GM19455 (cell line): ENCODE results near the gene STX19.
A peak's percentile ranks its signal among the peaks of the same experiment; 100 is the strongest.
"Not testable (repeated sequence)": the region's sequence is repeated elsewhere in the genome, so short reads cannot be mapped to it uniquely, and the experiment has no call there.

Experiments used
- ATAC-seq: cut with Tn5 transposase; IDR thresholded peaks from one replicate; pipeline ENCODE4 v1.9.1; 2021; ENCODE audit not compliant: unreplicated experiment

The STX19 gene, protein sequence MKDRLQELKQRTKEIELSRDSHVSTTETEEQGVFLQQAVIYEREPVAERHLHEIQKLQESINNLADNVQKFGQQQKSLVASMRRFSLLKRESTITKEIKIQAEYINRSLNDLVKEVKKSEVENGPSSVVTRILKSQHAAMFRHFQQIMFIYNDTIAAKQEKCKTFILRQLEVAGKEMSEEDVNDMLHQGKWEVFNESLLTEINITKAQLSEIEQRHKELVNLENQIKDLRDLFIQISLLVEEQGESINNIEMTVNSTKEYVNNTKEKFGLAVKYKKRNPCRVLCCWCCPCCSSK

DNA sequence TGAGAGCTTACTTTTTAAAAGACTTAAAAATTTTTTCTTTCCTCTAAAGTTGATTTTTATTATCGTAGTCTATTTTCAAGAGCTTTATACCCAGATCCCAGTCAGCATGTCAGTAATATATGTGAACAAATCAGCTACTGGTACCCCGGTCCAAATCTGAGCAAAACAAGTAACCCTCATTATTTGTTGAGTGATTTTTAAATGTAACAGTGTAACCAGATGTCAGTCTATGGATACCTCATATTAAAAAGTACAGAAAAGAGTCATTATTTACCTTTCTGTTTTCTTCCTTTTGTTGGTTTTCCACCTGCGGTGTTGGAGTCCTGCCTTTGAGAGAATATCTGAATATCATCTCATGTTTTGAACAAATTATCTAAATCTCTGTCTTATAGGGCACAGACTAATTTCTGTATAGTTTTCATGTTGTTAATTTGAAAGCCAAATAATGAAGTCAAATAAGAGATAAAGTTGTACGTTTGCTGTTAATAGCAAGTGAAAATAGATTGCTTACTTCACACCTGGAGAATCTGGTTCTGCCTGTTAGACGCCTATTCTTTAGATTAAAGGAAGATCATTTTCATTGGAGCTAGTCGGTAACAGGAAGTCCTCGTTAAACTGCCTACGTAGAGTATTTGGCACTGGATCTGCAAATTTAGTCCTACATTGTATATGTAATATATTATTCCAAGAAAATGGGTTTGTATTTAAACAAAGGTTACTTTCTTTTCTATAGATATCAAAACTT, at the start of gene STX19:
Gene STX19, minus strand, starts transcription at position 505 of the 745 bp plus-strand sequence. CDS start 13,328 bp downstream, outside the sequence.
- ATAC-seq, result no peak

DNA sequence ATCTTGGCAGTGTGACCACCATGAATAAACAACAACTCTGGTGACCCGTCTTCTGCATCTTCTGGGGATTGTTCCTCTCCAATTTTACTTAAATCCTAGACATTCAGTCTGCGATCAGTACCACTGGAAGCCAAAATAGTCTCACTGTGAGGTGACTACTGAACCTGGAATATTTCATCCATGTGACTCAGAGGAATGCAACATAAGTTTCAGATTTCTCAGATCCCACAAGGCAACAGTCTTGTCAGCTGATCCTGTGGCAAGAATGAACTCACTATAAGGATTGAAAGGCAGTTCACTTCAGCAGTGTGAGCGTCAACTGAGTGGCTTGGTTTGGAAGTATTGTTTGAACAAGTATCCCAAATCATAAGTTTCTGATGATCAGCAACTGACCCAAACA, 47.7 kb upstream of the STX19 start:
- ATAC-seq, result no peak

DNA sequence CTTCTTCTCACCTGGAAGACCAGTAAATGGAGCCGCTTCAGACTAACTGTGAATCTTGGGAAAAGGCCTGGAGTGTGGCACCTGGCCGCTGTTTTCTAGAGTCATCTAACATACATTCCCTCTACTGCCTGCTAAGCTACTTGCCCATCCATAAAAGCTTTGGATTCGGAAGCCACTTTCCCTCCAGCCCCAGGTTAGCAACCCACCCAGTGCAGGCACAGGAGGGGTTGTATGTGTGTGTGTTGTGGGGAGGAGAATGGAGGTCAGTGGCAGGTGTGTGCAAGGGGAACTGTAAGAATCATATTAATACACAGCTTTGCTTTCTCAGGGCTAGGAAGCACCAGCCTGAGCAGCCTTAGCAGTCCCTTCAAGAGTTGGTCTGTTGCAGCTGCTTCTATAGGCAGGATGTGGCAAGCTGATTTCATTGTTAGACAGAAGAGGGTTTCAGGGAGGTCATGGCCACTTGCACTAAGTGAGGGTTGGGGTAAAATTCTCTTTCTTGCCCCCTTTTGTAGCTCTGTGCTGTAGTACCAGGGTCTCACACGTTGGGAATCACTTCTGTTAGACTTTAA, 43.4 kb upstream of the STX19 start:
- peak; percentile 61 for ATAC-seq

DNA sequence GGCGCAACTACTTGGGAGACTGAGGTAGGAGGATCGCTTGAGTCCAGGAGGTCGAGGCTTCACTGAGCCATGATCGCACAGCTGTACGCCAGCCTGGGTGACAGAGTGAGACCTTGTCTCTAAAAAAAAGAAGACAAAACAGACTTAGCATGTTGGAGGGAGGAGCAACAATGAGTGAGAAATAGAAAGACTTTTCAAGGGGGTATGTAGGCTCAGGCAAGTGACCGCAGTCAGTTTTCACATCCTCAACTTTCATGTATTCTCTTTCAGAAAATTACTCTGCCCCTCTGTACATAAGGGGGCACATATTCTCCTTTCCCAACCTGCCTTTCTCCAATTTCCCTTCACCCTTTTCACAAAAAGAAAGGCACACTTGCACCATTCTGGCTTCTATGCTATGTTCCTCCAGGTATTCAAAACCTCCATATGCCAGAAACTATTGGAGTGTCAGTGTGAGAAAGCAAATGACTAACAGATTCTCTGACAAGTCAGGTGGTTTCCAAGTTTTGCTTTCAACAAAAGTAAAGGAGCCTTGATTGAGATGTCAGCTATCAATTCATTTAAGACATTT, 42.0 kb upstream of the STX19 start:
- peak; percentile 48 for ATAC-seq

DNA sequence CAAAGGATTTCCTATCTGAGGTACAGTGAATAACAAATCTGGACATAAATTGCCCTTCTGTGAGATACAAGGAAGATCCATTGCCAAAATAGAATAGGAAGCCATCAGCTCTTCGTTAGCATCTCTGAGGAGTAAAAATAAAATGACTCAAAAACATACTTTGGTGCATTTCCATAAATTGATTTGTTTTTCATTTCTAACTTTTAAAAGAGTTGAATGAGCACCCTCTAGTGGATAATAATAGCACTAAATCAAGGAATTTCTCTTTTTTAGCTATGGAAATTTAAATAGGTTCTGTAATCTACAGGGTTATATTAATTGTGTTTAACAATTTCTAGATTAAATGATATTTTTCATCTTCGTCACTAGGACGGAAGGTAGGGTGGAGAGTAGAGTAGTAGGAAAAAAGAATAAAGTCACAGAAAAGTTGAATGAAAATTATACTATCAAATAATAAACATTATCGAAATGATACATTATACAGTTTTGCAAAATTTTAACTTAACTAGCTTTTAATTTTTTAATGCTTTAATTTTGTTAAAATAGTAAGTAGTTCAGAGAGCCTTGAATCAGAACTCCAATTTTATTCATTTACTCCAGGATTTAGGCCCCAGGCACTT, 40.9 kb upstream of the STX19 start:
- ATAC-seq, result no peak

DNA sequence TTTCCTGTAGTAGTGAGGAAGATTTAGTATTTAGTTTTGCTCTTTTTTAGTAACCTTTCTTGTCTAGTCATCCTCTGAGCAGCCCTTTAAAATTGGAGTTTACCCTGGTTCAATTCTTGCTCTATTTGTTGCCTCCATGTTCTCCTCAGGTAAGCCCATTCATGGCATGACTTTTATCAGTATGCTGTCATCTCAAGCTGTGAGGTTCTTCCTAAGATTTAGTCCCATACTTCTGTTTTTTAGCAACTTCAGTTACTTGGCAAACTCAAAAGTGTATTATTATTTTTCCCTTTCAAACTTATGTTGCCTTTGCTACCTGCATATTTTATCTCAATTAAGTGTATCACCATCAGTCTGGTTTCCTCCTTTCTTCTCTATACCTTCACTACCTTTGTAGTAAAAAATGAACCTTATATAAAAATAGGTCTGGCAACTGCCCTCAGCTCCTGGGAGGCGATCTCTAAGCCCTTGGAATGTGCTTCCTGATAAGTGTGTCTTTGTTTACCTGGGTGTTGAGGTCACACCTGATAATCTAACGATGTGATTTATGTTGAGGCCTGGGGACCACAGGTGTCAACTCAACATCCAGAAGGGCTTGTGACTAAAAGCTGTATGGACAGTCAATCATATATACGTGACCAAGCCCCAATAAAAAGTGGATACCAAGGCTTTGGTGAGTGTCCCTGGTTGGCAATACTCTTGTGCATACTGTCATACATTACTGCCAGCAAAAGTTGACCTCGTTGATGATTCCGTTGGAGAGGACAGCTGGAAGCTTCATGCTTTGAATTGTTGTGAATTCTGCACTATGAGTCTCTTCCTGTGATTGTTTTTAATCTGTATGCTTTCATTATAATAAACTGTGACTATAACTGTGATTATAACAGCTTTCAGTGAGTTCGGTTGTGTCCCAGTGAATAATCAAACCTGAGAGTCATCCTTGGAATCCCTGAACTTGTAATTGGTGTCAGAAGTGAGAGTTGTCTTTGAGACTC, 38.4 kb upstream of the STX19 start:
- ATAC-seq, result no peak

DNA sequence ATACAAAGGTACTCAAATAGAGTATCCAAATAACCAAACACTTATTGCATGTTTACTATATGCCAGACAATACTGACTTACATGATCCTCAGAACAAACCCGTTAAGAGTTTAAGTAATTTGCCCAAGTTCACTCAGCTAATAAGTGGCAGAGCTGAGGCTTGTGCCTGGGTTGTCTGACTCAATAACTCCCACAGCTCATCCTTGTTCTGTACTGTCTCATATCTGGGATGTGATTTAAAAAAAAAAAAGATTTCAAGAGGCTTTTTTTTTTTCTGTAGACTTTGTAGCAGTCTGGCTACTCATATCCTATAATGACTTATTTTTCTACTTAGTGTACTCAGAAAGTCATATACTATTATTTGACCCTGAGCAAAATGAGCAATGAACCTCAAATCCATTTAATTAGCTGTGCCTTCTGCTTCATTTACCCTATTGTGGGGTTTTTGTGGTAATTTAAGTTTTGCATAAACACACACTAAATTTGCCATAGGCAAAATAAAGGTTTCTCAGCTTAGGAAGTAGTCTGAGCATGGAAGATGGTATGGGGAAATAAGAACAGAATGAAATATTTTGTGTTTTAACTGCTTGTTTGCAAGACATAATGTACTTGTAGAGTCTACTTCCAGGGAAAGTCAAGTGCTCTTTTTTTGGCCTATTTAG, 37.6 kb upstream of the STX19 start:
- ATAC-seq, result no peak

DNA sequence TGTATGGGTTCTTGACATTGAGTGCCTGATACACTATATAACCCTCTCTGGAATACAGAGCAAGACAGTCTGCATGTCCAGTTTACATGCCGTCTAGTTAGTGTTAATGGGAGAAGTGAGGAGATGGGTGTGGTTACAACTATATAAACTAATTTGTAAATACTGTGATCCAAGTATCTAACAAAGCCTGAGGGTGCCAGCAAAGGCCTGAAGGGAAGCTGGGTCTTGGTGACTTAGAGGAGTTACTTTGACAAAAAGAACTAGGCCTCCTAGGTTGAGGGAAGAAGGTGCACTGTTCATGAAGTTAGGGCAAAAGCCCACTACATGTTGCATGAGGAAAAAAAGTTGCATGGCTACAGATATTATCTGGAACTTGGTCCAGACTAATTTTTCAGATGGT, 36.7 kb upstream of the STX19 start:
- no peak for ATAC-seq

DNA sequence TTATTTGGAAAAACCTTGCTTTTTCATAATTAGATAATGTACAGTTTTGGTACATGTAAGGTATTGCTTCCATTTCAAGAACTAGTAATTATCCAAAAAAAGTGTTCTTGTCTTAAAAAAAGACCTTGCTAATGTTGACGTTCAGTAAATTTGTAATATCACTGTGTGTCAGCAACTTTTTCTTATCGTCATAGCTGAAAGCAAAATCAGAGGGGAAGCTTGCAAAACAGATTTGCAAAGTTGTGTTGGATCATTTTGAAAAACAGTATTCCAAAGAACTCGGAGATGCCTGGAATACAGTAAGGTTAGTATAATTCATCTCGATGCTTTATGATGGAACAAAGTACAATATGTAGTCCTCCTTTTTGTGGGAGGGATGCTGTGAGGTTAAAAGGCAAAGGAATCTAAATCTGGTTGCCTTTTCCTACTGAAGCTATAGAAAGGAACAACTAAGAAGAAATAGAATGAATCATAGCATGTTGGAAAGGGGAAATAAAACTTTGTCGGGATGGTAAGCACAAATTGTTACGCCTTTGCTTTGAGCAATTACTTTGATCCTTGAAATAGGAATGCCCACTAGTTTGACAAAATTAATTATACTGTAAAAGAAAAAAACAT, 36.0 kb upstream of the STX19 start:
- no peak for ATAC-seq

DNA sequence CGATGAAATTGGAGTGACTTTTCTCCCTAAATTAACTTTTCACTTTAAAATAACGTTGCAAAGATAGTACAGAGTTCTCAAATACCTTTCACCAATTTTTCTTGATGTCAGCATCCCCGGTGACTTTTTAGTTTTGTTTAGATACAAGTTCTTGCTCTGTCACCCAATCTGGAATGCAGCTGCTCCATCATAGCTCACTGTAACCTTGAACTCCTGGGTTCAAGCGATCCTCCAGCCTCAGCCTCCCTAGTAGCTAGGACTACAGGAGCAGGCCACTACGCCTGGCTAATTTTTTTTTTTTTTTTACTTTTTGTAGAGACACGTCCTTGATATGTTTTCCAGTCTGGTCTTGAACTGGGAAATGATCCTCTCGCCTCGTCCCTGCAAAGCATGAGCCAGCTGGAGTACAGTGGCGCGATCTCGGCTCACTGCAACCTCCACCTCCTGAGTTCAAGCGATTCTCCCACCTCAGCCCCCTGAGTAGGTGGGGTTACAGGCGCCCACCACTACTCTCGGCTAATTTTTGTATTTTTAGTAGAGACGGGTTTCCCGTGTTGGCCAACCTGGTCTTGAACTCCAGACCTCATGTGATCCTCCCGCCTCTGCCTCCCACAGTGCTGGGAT, 35.2 kb upstream of the STX19 start:
- ATAC-seq, result no peak

DNA sequence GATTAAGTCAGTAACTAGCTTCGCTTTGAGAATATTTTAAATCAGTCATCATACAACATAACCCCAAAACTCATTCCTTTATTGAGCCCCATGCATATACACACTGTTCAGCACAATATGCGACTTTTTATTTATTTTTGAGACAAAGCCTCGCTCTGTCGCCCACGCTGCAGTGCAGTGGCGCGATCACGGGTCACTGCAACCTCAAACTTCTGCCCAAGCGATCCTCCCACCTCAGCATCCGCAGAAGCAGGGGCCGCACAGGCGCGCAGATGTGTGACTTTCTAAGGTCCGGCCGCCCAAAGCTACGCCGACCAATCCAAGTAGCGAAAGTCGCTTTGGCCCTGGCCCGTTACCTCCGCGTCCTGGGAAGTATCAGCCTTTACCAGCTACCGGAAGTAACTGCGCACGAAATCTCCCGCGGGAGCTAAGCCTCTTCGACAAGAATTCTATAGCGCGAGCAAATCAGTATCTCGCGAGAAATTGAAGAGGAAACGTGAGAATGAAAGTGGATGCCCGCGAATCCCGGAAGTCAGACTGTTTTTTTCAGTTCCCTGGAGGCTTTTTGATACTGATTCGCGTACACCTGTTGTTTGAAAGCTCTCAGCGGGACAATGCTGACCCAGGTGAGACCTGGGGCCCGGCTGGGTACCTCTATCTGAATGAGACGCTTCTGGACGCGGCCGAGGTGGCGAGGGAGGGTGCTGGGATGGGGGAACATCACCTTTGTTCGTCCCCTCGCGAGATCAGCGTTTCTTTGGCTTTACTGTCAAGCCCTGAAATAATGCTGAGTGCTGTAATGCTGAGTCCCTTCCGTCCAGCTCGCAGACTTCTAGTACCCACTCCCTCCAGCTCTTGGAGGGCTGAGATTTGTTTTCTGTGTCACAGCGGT, 34.4 kb upstream of the STX19 start, which contains the start of the genes DHFR2 and NSUN3:
Gene DHFR2, minus strand, starts transcription at position 404 of the 892 bp plus-strand sequence. CDS start 1,405 bp downstream, outside the sequence.
Gene NSUN3, plus strand, starts transcription at position 549 of the 892 bp plus-strand sequence. Its CDS starts 66 bp downstream, at position 615.
- peak; percentile 96 for ATAC-seq

DNA sequence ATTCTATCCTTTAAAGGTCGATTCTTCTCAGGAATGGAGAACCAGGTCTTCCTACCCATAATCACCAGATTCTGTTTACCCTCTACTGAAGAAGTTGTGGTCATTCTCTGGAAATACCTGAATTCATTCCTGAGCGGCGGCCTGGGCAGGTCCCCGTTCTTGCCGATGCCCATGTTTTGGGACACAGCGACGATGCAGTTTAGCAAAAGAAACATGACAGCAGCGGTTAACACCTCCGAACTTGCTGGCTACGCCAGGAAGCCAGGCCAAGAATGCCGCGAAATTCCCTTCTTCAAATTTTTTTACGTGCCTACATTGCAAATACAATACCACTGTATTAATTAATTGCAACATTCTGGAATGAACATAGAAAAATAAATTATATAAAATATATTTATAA, 32.9 kb upstream of the STX19 start:
- no peak for ATAC-seq

DNA sequence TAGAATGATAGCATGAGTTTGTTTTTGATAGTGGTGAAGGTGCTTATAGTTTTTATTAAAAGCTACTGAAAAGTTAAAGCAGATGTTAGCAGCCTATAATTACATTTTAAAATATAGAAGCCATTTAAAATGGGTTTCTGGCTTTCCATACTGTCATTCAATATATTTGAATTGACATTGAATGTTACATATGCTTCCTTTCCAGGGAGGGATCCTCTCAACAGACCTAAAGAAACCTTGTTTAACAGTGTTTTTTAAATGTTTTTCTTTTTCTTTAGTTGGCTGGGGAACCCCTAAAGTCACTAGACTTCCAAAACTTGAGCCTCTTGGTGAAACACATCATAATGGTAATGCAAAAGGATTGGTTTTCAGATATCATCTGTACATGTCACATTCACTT, 22.1 kb upstream of the STX19 start:
- ATAC-seq, result no peak

DNA sequence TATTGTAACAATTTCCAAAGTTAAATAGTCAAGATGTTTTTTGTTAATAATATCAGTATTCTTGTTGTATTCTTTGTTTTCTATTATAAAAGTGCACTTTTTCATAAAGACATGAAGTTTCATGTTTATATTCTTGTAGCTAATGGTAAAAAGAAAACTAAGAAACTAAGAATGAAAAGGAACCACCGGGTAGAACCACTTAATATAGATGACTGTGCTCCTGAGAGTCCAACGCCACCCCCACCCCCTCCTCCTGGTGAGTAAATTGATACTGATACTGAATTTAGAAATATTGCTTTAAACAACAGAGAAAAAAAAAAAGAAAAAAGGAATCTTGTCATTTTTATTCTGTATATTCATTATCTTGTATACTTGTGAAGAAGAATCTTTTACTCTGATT, 20.9 kb upstream of the STX19 start:
- no peak for ATAC-seq

DNA sequence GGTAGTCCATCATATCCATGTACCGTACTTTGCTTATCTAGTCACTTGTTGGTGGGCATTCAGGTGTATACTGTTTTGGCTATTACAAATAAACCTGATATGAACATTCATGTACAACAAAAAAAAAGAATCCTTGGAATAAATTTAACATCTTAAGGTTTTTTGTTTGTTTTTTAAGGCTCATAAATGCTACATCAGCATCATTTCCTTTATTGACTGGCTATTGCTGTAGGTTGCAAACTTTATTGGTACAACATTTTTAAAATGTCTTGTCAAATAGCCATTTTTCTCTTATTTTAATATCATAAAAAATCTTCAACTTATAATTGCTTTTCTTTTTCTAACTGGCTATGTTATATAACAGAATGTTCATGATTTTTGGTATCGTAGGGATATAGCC, 18.1 kb upstream of the STX19 start:
- no peak for ATAC-seq

DNA sequence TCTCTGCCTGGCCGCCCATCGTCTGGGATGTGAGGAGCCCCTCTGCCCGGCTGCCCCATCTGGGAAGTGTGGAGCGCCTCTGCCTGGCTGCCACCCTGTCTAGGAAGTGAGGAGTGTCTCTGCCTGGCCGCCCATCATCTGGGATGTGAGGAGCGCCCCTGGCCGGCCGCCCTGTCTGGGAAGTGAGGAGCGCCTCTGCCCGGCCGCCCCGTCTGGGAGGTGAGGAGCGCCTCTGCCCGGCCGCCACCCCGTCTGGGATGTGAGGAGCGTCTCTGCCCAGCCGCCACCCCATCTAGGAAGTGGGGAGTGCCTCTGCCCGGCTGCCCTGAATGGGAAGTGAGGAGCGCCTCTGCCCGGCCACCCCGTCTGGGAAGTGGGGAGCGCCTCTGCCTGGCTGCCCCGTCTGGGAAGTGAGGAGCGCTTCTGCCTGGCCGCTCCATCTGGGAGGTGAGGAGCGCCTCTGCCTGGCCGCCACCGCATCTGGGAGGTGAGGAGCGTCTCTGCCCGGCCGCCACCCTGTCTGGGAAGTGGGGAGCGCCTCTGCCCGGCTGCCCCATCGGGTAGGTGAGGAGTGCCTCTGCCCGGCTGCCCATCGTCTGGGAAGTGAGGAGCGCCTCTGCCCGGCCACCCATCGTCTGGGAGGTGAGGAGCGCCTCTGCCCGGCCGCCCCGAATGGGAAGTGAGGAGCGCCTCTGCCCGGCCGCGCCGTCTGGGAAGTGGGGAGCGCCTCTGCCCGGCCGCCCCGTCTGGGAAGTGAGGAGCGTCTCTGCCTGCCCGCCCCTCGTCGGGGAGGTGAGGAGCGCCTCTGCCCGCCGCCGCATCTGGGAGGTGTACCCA, 15.9 kb upstream of the STX19 start:
- ATAC-seq, result not testable (repeated sequence)

DNA sequence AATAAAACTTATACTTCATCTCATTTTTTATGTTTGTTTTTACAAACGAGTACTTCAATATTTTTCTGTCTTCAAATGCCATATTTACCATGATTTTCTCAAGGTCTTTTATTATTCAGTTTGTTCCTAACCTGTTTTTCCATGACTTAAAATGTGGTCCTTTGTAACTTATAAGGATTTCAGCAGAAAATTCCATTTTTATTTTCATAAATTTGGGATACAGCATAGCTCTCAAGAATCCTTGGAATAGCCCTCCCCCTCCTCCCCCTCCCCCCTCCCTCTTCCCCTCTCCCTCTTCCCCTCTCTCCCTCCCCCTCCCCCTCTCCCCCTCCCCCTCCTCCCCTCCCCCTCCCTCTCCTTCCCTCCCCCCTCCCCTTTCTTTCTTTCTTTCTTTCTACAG, 14.9 kb upstream of the STX19 start:
- no peak for ATAC-seq
